ENCODE data around the gene IQGAP2.

The IQGAP2 gene

GRCh38 chr5:76718381-76718832 is 315.3 kb downstream of the IQGAP2 start:
- Histone ChIP-seq H3K4me1 (ENCODE audit: control insufficient read depth, low read length) (no peaks in the 10 kb centered on the region; the same call in 1 of the 2 replicates), H3K4me2 (ENCODE audit: low read length) (no peak overlapping the region), H4K20me1 (ENCODE audit: control insufficient read depth, insufficient read depth, low read depth, low read length) (no peaks in the 10 kb centered on the region), H3K27ac (ENCODE audit: low read depth, low read length) (no peak overlapping the region), H3K9me2 (replicated peaks; ENCODE audit: control insufficient read depth, low read length) (no peaks in the 10 kb centered on the region), H3K27me3 (ENCODE audit: control insufficient read depth, low read length) (no peaks in the 10 kb centered on the region; the same call in 1 of the 2 replicates), H3K9me3 (ENCODE audit: control insufficient read depth, insufficient read depth, low read length) (no peaks in the 10 kb centered on the region), H3K79me2 (ENCODE audit: control insufficient read depth, low read length) (no peaks in the 10 kb centered on the region), H3F3A (ENCODE audit: control insufficient read depth, insufficient read depth) (no peaks in the 10 kb centered on the region), H3K36me3 (ENCODE audit: control insufficient read depth, low read length) (no peaks in the 10 kb centered on the region), H3K4me3 (ENCODE audit: low read length) (no peak overlapping the region)
- no peak for TF ChIP-seq CTCF (IDR thresholded peaks at IDR 0.05; ENCODE audit: low read depth, low read length, poor library complexity, severe bottlenecking)
- no peak for TF ChIP-seq EZH2phosphoT487 (IDR thresholded peaks at IDR 0.05; ENCODE audit: borderline replicate concordance, low read length)

- H3K79me2 ChIP-seq (ENCODE audit: control insufficient read depth, low read length): no peaks in the 10 kb centered on the region
- no peaks in the 10 kb centered on the region for H3K36me3 ChIP-seq (ENCODE audit: control insufficient read depth, low read length)
- no peaks in the 10 kb centered on the region; the same call in 1 of the 2 replicates for H3K4me1 ChIP-seq (ENCODE audit: control insufficient read depth, low read length)
- H3K9me2 ChIP-seq (replicated peaks; ENCODE audit: control insufficient read depth, low read length): no peaks in the 10 kb centered on the region
- no peak overlapping the region for H3K27ac ChIP-seq (ENCODE audit: low read depth, low read length)
- no peak overlapping the region for H3K4me2 ChIP-seq (ENCODE audit: low read length)
- no peaks in the 10 kb centered on the region; the same call in 1 of the 2 replicates for H3K27me3 ChIP-seq (ENCODE audit: control insufficient read depth, low read length)
- H3K4me3 ChIP-seq (ENCODE audit: low read length): no peak overlapping the region
- H3K9me3 ChIP-seq (ENCODE audit: control insufficient read depth, insufficient read depth, low read length): no peaks in the 10 kb centered on the region
- TF ChIP-seq EZH2phosphoT487 (IDR thresholded peaks at IDR 0.05; ENCODE audit: borderline replicate concordance, low read length) (no peak), CTCF (IDR thresholded peaks at IDR 0.05; ENCODE audit: low read depth, low read length, poor library complexity, severe bottlenecking) (no peak)
- H3F3A ChIP-seq (ENCODE audit: control insufficient read depth, insufficient read depth): no peaks in the 10 kb centered on the region
- H4K20me1 ChIP-seq (ENCODE audit: control insufficient read depth, insufficient read depth, low read depth, low read length): no peaks in the 10 kb centered on the region
These were observed 315.8 kb downstream of the IQGAP2 start for GRCh38 chr5:76718880-76719279.

- TF ChIP-seq CTCF (IDR thresholded peaks at IDR 0.05; ENCODE audit: low read depth, low read length, poor library complexity, severe bottlenecking) (no peak), EZH2phosphoT487 (IDR thresholded peaks at IDR 0.05; ENCODE audit: borderline replicate concordance, low read length) (no peak)
- Histone ChIP-seq H3K9me3 (ENCODE audit: control insufficient read depth, insufficient read depth, low read length) (no peaks in the 10 kb centered on the region), H3K4me2 (ENCODE audit: low read length) (no peak overlapping the region), H3K9me2 (replicated peaks; ENCODE audit: control insufficient read depth, low read length) (no peaks in the 10 kb centered on the region), H3K27ac (ENCODE audit: low read depth, low read length) (no peak overlapping the region), H3K36me3 (ENCODE audit: control insufficient read depth, low read length) (no peaks in the 10 kb centered on the region), H3K79me2 (ENCODE audit: control insufficient read depth, low read length) (no peaks in the 10 kb centered on the region), H3F3A (ENCODE audit: control insufficient read depth, insufficient read depth) (no peaks in the 10 kb centered on the region), H3K4me3 (ENCODE audit: low read length) (no peak overlapping the region), H3K27me3 (ENCODE audit: control insufficient read depth, low read length) (no peaks in the 10 kb centered on the region; the same call in 1 of the 2 replicates), H3K4me1 (ENCODE audit: control insufficient read depth, low read length) (no peaks in the 10 kb centered on the region; the same call in 1 of the 2 replicates), H4K20me1 (ENCODE audit: control insufficient read depth, insufficient read depth, low read depth, low read length) (no peaks in the 10 kb centered on the region)
These were observed 318.0 kb downstream of the IQGAP2 start for GRCh38 chr5:76720988-76721569.

Measured in DOHH2 (cell line).